SK-N-SH (cell line): ENCODE data around the gene YTHDF1. TPM values are rescaled to one million over a fixed set of nuclear protein-coding genes. Genes with fewer than 3 reads are reported as not detected.

Experiments
- CTCF ChIA-PET: fragments of 300-600, 350-600 bp; formaldehyde crosslinking; extraction: SDS; loops from one replicate; lab custom pipeline; 2021; lab: Yijun Ruan, JAX
- POLR2A ChIA-PET: fragments of 350-600 bp; sonication (Branson Sonifier 250); formaldehyde crosslinking; extraction: SDS; loops from one replicate; lab custom pipeline; 2020; ENCODE audit warnings: antibody characterized with exemption, inconsistent platforms; lab: Yijun Ruan, JAX
- DNase-seq: peaks from one replicate; pipeline ENCODE4 v3.0.0; 2012
- H2AFZ ChIP-seq: fragments of 200-600 bp; sonication (generic); 2 replicates; pipeline ENCODE4 v1.8.1; 2016; ENCODE audit warnings: antibody characterized with exemption, mild to moderate bottlenecking, low read depth
- H3F3A ChIP-seq: fragments of 200-600 bp; sonication (generic); replicated peaks from 2 replicates; pipeline ENCODE3; 2016; ENCODE audit warnings: antibody characterized with exemption, mild to moderate bottlenecking; ENCODE audit not compliant: insufficient read depth
- H3K27ac ChIP-seq, 2 experiments: fragments of 200-500 bp in 1 of 2; fragments of 200-600 bp in 1 of 2; sonication (Bioruptor generic) in 1 of 2; sonication (generic), shearing (Covaris generic) in 1 of 2; 2 replicates each; pipeline versions ENCODE4 v1.5.1 to v1.6.1; 2014 to 2016; ENCODE audit warnings: low read depth in 2 of 2, inconsistent platforms in 1 of 2, low read length in 1 of 2, mild to moderate bottlenecking in 1 of 2, mixed read lengths in 1 of 2
- H3K27me3 ChIP-seq: fragments of 200-600 bp; sonication (generic), shearing (Covaris generic); 2 replicates; pipeline ENCODE4 v1.6.1; 2016; ENCODE audit warnings: mixed run types; ENCODE audit not compliant: insufficient read depth
- H3K36me3 ChIP-seq, 2 experiments: fragments of 200-500 bp in 1 of 2; fragments of 200-600 bp in 1 of 2; sonication (Bioruptor generic) in 1 of 2; sonication (generic) in 1 of 2; replicated peaks in 1 of 2; 2 replicates each; pipeline versions ENCODE3 to v1.5.1; 2014 to 2016; ENCODE audit warnings: low read length in 1 of 2, mild to moderate bottlenecking in 1 of 2; ENCODE audit not compliant: insufficient read depth in 2 of 2, control insufficient read depth in 1 of 2
- H3K4me1 ChIP-seq, 2 experiments: fragments of 200-500 bp in 1 of 2; fragments of 200-600 bp in 1 of 2; sonication (Bioruptor generic) in 1 of 2; sonication (generic), shearing (Covaris generic) in 1 of 2; 2 replicates each; pipeline versions ENCODE4 v1.5.1 to v1.6.1; 2014 to 2016; ENCODE audit warnings: low read depth in 1 of 2, low read length in 1 of 2, mixed run types in 1 of 2; ENCODE audit not compliant: insufficient read depth in 2 of 2, control insufficient read depth in 1 of 2
- H3K4me2 ChIP-seq: fragments of 200-600 bp; sonication (generic), shearing (Covaris generic); 2 replicates; pipeline ENCODE4 v1.6.1; 2017; ENCODE audit warnings: mixed run types
- H3K4me3 ChIP-seq, 2 experiments: fragments of 200-500 bp in 1 of 2; fragments of 200-600 bp in 1 of 2; sonication (Bioruptor generic) in 1 of 2; sonication (generic), shearing (Covaris generic) in 1 of 2; 2 replicates each; pipeline versions ENCODE4 v1.5.1 to v1.8.1; 2014 to 2016; ENCODE audit warnings: low read depth in 2 of 2, inconsistent platforms in 1 of 2, low read length in 1 of 2, mild to moderate bottlenecking in 1 of 2, mixed read lengths in 1 of 2, moderate library complexity in 1 of 2
- H3K79me2 ChIP-seq: fragments of 200-600 bp; sonication (generic); 2 replicates; pipeline ENCODE4 v1.8.1; 2017; ENCODE audit warnings: mild to moderate bottlenecking; ENCODE audit not compliant: insufficient read depth
- H3K9ac ChIP-seq: fragments of 200-600 bp; sonication (generic); 2 replicates; pipeline ENCODE4 v1.6.1; 2017; ENCODE audit warnings: mixed run types
- H3K9me2 ChIP-seq: fragments of 200-600 bp; sonication (generic); 2 replicates; pipeline ENCODE4 v1.6.1; 2017; ENCODE audit warnings: mixed run types
- H3K9me3 ChIP-seq: fragments of 200-600 bp; sonication (generic); 2 replicates; pipeline ENCODE4 v1.6.1; 2017; ENCODE audit warnings: mixed run types, mild to moderate bottlenecking, moderate library complexity
- H4K20me1 ChIP-seq: fragments of 200-600 bp; sonication (generic); 2 replicates; pipeline ENCODE4 v1.6.1; 2017; ENCODE audit warnings: mild to moderate bottlenecking, mixed run types; ENCODE audit not compliant: insufficient read depth
- CHD2 ChIP-seq: fragments of 150-350 bp; IDR thresholded peaks from 2 replicates; pipeline ENCODE4 v1.6.1; 2018; ENCODE audit warnings: low read length; ENCODE audit not compliant: partially characterized antibody
- ELF1 ChIP-seq: IDR thresholded peaks from 2 replicates; pipeline ENCODE4 v1.4.0; 2012
- EZH2phosphoT487 ChIP-seq: fragments of 200-600 bp; sonication (generic); IDR thresholded peaks from 2 replicates; pipeline ENCODE4 v1.6.1; 2017; ENCODE audit warnings: low read depth, mixed run types, mild to moderate bottlenecking, antibody characterized with exemption, moderate library complexity, borderline replicate concordance
- FOXM1 ChIP-seq: IDR thresholded peaks from 2 replicates; pipeline ENCODE4 v1.4.0; 2012; ENCODE audit warnings: low read depth, mild to moderate bottlenecking
- GATA2 ChIP-seq: sonication (generic); formaldehyde crosslinking; IDR thresholded peaks from 2 replicates; pipeline ENCODE4 v1.5.0; 2020; ENCODE audit warnings: mild to moderate bottlenecking, missing genetic modification reagents
- MXI1 ChIP-seq: IDR thresholded peaks from 2 replicates; pipeline ENCODE4 v1.6.1; 2012; ENCODE audit warnings: mild to moderate bottlenecking, low read depth, low read length, improper control_type of control experiment
- NRF1 ChIP-seq: IDR thresholded peaks from 2 replicates; pipeline ENCODE4 v1.6.1; 2012; ENCODE audit warnings: low read depth, mild to moderate bottlenecking, low read length
- RFX5 ChIP-seq: IDR thresholded peaks from 2 replicates; pipeline ENCODE4 v1.6.1; 2012; ENCODE audit warnings: mild to moderate bottlenecking, improper control_type of control experiment, low read length
- SMC3 ChIP-seq: IDR thresholded peaks from 2 replicates; pipeline ENCODE4 v1.6.1; 2012; ENCODE audit warnings: low read depth, low read length, improper control_type of control experiment
- TAF1 ChIP-seq: IDR thresholded peaks from 2 replicates; pipeline ENCODE4 v1.6.1; 2012; ENCODE audit warnings: low read depth, mild to moderate bottlenecking, low read length, moderate library complexity, borderline replicate concordance
- YY1 ChIP-seq: IDR thresholded peaks from 2 replicates; pipeline ENCODE4 v1.4.0; 2012; ENCODE audit warnings: low read depth, mild to moderate bottlenecking
- WGBS: methylation state at CpG from one replicate; pipeline ENCODE4 v1.1.6; 2017; ENCODE audit warnings: low lambda C conversion rate; 5-methylcytosine and 5-hydroxymethylcytosine counted together
- polyA plus RNA-seq, 3 experiments: library from polyadenylated mRNA; depleted of rRNA; stranded (reverse); fragments of >200 nt; gene quantifications; 2 replicates each; pipeline ENCODE4 v1.2.3, GENCODE V29; 2012
- TF ChIP-seq, protein P1 (sequence below): IDR thresholded peaks from 2 replicates; pipeline ENCODE4 v1.4.0; 2012; ENCODE audit warnings: low read depth, borderline replicate concordance
- TF ChIP-seq, protein P2 (sequence below): IDR thresholded peaks from 2 replicates; pipeline ENCODE4 v1.4.0; 2012; ENCODE audit warnings: low read depth, borderline replicate concordance
- TF ChIP-seq, protein P3 (sequence below): fragments of 200-600 bp; sonication (generic); IDR thresholded peaks from 2 replicates; pipeline ENCODE4 v1.6.1; 2017; ENCODE audit warnings: antibody characterized with exemption, mild to moderate bottlenecking, moderate library complexity
- TF ChIP-seq, protein P4 (sequence below): fragments of 150-350 bp; IDR thresholded peaks from 2 replicates; pipeline ENCODE4 v1.6.1; 2017; ENCODE audit warnings: antibody characterized with exemption, low read length, low read depth, borderline replicate concordance

YTHDF1 gene
- polyA plus RNA-seq, 1 of the 3 experiments (the other 2 are of a cell fraction): 17.0 TPM

DNA sequence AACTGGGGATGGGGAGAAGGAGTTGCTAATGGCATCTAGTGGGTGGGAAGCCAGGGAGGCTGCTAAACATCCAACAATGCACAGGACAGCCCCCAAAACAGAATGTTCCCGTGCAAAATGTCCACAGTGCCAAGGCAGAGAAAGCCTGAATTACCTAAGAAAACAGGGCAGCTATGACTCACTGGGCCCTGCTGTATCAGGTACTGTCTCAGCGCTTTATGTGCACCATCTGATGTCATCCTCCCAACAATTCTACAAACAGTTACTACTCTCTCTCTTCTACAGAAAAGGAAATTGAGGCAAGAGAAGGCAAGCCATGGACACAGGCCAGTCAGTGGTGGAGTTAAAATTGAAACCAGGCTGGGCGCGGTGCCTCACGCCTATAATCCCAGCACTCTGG is 3.1 kb downstream of the YTHDF1 start:
- no peaks in the 10 kb centered on the region for H3K27me3 ChIP-seq
- H3K9me2 ChIP-seq: no peaks in the 10 kb centered on the region
- WGBS: 81% methylated on average over 5 of the region's 5 CpGs
- peaks cover 10 to 20% of the 10 kb centered on the region in 2 experiments; a peak in 3 of 4 replicates for H3K4me1 ChIP-seq
- CTCF ChIA-PET: interaction anchor here (1.1 to 6.8 kb wide), 2 partner anchors 11 to 169 kb away, joined by 3 to 52 read pairs; no protein-coding TSS in a partner anchor
- H4K20me1 ChIP-seq: peaks cover 67% of the 10 kb centered on the region
- H3K36me3 ChIP-seq: peaks cover 50 to 58% of the 10 kb centered on the region in 2 experiments
- H3K4me3 ChIP-seq: no peak overlapping the region
- no peak overlapping the region for H2AFZ ChIP-seq
- no peaks in the 10 kb centered on the region for H3F3A ChIP-seq
- TF ChIP-seq, protein P1, sequence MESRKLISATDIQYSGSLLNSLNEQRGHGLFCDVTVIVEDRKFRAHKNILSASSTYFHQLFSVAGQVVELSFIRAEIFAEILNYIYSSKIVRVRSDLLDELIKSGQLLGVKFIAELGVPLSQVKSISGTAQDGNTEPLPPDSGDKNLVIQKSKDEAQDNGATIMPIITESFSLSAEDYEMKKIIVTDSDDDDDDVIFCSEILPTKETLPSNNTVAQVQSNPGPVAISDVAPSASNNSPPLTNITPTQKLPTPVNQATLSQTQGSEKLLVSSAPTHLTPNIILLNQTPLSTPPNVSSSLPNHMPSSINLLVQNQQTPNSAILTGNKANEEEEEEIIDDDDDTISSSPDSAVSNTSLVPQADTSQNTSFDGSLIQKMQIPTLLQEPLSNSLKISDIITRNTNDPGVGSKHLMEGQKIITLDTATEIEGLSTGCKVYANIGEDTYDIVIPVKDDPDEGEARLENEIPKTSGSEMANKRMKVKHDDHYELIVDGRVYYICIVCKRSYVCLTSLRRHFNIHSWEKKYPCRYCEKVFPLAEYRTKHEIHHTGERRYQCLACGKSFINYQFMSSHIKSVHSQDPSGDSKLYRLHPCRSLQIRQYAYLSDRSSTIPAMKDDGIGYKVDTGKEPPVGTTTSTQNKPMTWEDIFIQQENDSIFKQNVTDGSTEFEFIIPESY: no peak
- TF ChIP-seq RFX5 (no peak), TAF1 (no peak), NRF1 (no peak), MXI1 (no peak)
- TF ChIP-seq, protein P2, sequence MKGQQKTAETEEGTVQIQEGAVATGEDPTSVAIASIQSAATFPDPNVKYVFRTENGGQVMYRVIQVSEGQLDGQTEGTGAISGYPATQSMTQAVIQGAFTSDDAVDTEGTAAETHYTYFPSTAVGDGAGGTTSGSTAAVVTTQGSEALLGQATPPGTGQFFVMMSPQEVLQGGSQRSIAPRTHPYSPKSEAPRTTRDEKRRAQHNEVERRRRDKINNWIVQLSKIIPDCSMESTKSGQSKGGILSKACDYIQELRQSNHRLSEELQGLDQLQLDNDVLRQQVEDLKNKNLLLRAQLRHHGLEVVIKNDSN: no peak
- TF ChIP-seq, all 33 proteins: peak for 0
- Histone ChIP-seq H3K9me3 (no peaks in the 10 kb centered on the region), H3K27ac (no peak overlapping the region), H3K4me2 (no peak overlapping the region), H3K9ac (no peak overlapping the region), H3K79me2 (peaks cover 76% of the 10 kb centered on the region)
- DNase-seq: no peak
- POLR2A ChIA-PET: no interaction called here

DNA sequence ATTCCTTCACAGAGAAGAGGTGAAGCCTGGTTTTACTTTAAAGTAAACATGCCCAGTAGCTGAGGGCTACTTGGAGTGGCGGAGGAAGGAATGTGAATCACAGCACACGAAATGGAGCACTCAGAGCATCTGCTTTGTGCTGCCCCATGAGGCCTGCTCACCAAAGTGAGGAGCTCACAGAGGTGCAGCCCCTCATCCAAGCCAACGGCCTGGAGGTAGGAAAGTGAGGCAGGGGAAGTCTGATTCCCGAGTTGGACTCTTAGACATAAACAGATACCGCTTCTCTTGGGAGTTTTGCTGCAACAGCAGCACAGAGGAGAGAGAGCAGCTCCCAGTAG is 3.6 kb downstream of the YTHDF1 start:
- POLR2A ChIA-PET: no interaction called here
- no peak for DNase-seq
- no peaks in the 10 kb centered on the region for H3F3A ChIP-seq
- no peaks in the 10 kb centered on the region for H3K27me3 ChIP-seq
- 72% methylated on average over 5 of the region's 5 CpGs for WGBS
- no peak overlapping the region for H3K4me3 ChIP-seq
- no peak for TF ChIP-seq CHD2
- TF ChIP-seq, protein P3, sequence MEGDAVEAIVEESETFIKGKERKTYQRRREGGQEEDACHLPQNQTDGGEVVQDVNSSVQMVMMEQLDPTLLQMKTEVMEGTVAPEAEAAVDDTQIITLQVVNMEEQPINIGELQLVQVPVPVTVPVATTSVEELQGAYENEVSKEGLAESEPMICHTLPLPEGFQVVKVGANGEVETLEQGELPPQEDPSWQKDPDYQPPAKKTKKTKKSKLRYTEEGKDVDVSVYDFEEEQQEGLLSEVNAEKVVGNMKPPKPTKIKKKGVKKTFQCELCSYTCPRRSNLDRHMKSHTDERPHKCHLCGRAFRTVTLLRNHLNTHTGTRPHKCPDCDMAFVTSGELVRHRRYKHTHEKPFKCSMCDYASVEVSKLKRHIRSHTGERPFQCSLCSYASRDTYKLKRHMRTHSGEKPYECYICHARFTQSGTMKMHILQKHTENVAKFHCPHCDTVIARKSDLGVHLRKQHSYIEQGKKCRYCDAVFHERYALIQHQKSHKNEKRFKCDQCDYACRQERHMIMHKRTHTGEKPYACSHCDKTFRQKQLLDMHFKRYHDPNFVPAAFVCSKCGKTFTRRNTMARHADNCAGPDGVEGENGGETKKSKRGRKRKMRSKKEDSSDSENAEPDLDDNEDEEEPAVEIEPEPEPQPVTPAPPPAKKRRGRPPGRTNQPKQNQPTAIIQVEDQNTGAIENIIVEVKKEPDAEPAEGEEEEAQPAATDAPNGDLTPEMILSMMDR: no peak
- TF ChIP-seq, protein P2: no peak
- no peak for TF ChIP-seq YY1
- no peak for TF ChIP-seq EZH2phosphoT487
- no peak for TF ChIP-seq GATA2 (CRISPR knock-in tag)
- TF ChIP-seq, protein P4, sequence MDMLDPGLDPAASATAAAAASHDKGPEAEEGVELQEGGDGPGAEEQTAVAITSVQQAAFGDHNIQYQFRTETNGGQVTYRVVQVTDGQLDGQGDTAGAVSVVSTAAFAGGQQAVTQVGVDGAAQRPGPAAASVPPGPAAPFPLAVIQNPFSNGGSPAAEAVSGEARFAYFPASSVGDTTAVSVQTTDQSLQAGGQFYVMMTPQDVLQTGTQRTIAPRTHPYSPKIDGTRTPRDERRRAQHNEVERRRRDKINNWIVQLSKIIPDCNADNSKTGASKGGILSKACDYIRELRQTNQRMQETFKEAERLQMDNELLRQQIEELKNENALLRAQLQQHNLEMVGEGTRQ: no peak
- TF ChIP-seq FOXM1: no peak
- TF ChIP-seq ELF1: no peak
- no peak for TF ChIP-seq MXI1
- TF ChIP-seq SMC3: no peak
- peaks cover 50 to 61% of the 10 kb centered on the region in 2 experiments for H3K36me3 ChIP-seq
- H3K79me2 ChIP-seq: peaks cover 80% of the 10 kb centered on the region
- no peak overlapping the region for H3K4me2 ChIP-seq
- H4K20me1 ChIP-seq: peaks cover 72% of the 10 kb centered on the region
- no peak overlapping the region for H2AFZ ChIP-seq
- H3K9ac ChIP-seq: no peak overlapping the region
- no peaks in the 10 kb centered on the region for H3K9me3 ChIP-seq
- peaks cover 10 to 16% of the 10 kb centered on the region in 2 experiments; a peak in 3 of 4 replicates for H3K4me1 ChIP-seq
- no peaks in the 10 kb centered on the region for H3K9me2 ChIP-seq
- H3K27ac ChIP-seq: no peak overlapping the region
- CTCF ChIA-PET: interaction anchor here (6.8 kb wide), 1 partner anchor 12 kb away, joined by 52 read pairs; no protein-coding TSS in a partner anchor
